GM12878 (cell line): ENCODE results near the gene SUSD1.

Experiments
- TCF12 ChIP-seq: IDR thresholded peaks from 2 replicates; pipeline ENCODE4 v1.6.1; 2011; ENCODE audit warnings: low read depth, mild to moderate bottlenecking, low read length
- ZSCAN29 ChIP-seq: fragments of 450-650 bp; IDR thresholded peaks from 2 replicates; pipeline ENCODE4 v1.6.1; 2017; ENCODE audit warnings: mild to moderate bottlenecking, moderate library complexity
- TF ChIP-seq, protein P1 (sequence below), 3 experiments: IDR thresholded peaks in 2 of 3; conservative IDR thresholded peaks in 1 of 3; 2 replicates each; pipeline ENCODE4 v1.5.1; 2011; ENCODE audit warnings: low read depth in 3 of 3, low read length in 3 of 3, mild to moderate bottlenecking in 3 of 3, control low read depth in 2 of 3, moderate library complexity in 2 of 3, inconsistent platforms in 1 of 3, mixed read lengths in 1 of 3; ENCODE audit not compliant: control insufficient read depth in 2 of 3, insufficient read depth in 1 of 3; ENCODE audit errors: extremely low read depth in 1 of 3

DNA sequence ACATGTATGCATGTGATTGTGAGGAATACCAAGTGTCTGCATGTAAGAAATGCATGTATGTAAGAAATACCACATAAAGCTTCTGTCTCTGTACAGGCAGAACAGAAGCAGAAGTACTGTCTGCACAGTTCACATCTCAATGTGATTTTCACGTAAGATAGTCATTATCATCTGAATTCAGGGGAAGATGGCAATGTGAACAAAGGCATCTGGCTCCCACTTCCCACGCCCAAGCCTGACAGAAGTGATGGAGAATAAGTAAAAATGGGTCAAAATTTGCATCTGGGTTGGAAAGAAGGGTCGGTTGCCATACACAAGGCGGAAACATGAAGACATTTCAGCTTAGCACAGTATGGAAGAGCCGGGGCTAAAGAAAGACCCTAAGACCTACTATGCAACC, 71.7 kb downstream of the SUSD1 start:
- TF ChIP-seq ZSCAN29 (no peak), TCF12 (no peak)
- TF ChIP-seq, protein P1, sequence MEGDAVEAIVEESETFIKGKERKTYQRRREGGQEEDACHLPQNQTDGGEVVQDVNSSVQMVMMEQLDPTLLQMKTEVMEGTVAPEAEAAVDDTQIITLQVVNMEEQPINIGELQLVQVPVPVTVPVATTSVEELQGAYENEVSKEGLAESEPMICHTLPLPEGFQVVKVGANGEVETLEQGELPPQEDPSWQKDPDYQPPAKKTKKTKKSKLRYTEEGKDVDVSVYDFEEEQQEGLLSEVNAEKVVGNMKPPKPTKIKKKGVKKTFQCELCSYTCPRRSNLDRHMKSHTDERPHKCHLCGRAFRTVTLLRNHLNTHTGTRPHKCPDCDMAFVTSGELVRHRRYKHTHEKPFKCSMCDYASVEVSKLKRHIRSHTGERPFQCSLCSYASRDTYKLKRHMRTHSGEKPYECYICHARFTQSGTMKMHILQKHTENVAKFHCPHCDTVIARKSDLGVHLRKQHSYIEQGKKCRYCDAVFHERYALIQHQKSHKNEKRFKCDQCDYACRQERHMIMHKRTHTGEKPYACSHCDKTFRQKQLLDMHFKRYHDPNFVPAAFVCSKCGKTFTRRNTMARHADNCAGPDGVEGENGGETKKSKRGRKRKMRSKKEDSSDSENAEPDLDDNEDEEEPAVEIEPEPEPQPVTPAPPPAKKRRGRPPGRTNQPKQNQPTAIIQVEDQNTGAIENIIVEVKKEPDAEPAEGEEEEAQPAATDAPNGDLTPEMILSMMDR (IDR thresholded peaks at IDR 0.05 in 2 of 3, conservative IDR thresholded peaks at IDR 0.05 in 1 of 3; ENCODE audit: control insufficient read depth in 2 of 3, extremely low read depth in 1 of 3, insufficient read depth in 1 of 3, low read depth in 3 of 3, low read length in 3 of 3): no peak
